ENCODE results near the gene TMCO4. TPM values are rescaled to one million over a fixed set of nuclear protein-coding genes. Genes with fewer than 3 reads are reported as not detected.

TMCO4 gene
- total and polyA plus RNA-seq, 3 donors from 2014 or later, result 10.5 to 17.7 (median 14.9) TPM

GRCh38 chr1:19809044-19809750, 9.5 kb upstream of the TMCO4 start:
- H3K27me3 ChIP-seq, result no peaks in the 10 kb centered on the region
- peaks cover 5% of the 10 kb centered on the region for H3K4me1 ChIP-seq
- TF ChIP-seq POLR2A (IDR thresholded peaks at IDR 0.05), result no peak
- TF ChIP-seq CTCF (IDR thresholded peaks at IDR 0.05), result no peak
- no peaks in the 10 kb centered on the region for H3K9me3 ChIP-seq
- no peak overlapping the region for H3K27ac ChIP-seq
- H3K4me3 ChIP-seq, result no peak overlapping the region
- DNase-seq, result no peak
- 79 to 91% methylated on average over 9 to 13 of the region's 13 CpGs for WGBS, 2 donors
- intact Hi-C loops (cut with DNase I; ENCODE audit: low total_unique reads), result no loop called here
- no peaks in the 10 kb centered on the region for H3K36me3 ChIP-seq (ENCODE audit: low read depth, missing control alignments)

- no peak for DNase-seq
- Histone ChIP-seq H3K27ac (no peak overlapping the region), H3K4me3 (no peak overlapping the region), H3K9me3 (no peaks in the 10 kb centered on the region), H3K36me3 (ENCODE audit: low read depth, missing control alignments) (no peaks in the 10 kb centered on the region), H3K27me3 (no peaks in the 10 kb centered on the region), H3K4me1 (peaks cover 5% of the 10 kb centered on the region)
- intact Hi-C loops (cut with DNase I; ENCODE audit: low total_unique reads), result no loop called here
- no peak for TF ChIP-seq POLR2A (IDR thresholded peaks at IDR 0.05)
- TF ChIP-seq CTCF (IDR thresholded peaks at IDR 0.05), result no peak
- WGBS, 2 donors, result 90% methylated on average over 7 of the region's 7 CpGs
Measured at GRCh38 chr1:19808351-19808750, 8.6 kb upstream of the TMCO4 start.

- H3K4me1 ChIP-seq, result no peaks in the 10 kb centered on the region
- H3K27ac ChIP-seq, result no peak overlapping the region
- H3K27me3 ChIP-seq, result no peaks in the 10 kb centered on the region
- DNase-seq, result no peak
- WGBS, 2 donors, result 83 to 89% methylated on average over 6 of the region's 6 CpGs
- intact Hi-C loops (cut with DNase I; ENCODE audit: low total_unique reads), result no loop called here
- H3K9me3 ChIP-seq, result no peaks in the 10 kb centered on the region
- H3K36me3 ChIP-seq (ENCODE audit: low read depth, missing control alignments), result no peaks in the 10 kb centered on the region
- no peak for TF ChIP-seq POLR2A (IDR thresholded peaks at IDR 0.05)
- TF ChIP-seq CTCF (IDR thresholded peaks at IDR 0.05), result no peak
- no peak overlapping the region for H3K4me3 ChIP-seq
Measured at GRCh38 chr1:19804831-19805251, 5.1 kb upstream of the TMCO4 start.

GRCh38 chr1:19802269-19802668, 2.6 kb upstream of the TMCO4 start:
- Histone ChIP-seq H3K27ac (no peak overlapping the region), H3K4me1 (peaks cover 4% of the 10 kb centered on the region), H3K27me3 (no peaks in the 10 kb centered on the region), H3K36me3 (ENCODE audit: low read depth, missing control alignments) (no peaks in the 10 kb centered on the region), H3K9me3 (no peaks in the 10 kb centered on the region), H3K4me3 (no peak overlapping the region)
- intact Hi-C loops (cut with DNase I; ENCODE audit: low total_unique reads), result no loop called here
- no peak for DNase-seq
- TF ChIP-seq POLR2A (IDR thresholded peaks at IDR 0.05) (no peak), CTCF (IDR thresholded peaks at IDR 0.05) (no peak)
- WGBS, 2 donors, result 80 to 82% methylated on average over 7 of the region's 7 CpGs
